Measurements from ENCODE around the gene MAP6D1. TPM values are rescaled to one million over a fixed set of nuclear protein-coding genes. Genes with fewer than 3 reads are reported as not detected.

MAP6D1 gene
- total RNA-seq, 1 experiment from 2014 or later = 7.1 TPM

DNA sequence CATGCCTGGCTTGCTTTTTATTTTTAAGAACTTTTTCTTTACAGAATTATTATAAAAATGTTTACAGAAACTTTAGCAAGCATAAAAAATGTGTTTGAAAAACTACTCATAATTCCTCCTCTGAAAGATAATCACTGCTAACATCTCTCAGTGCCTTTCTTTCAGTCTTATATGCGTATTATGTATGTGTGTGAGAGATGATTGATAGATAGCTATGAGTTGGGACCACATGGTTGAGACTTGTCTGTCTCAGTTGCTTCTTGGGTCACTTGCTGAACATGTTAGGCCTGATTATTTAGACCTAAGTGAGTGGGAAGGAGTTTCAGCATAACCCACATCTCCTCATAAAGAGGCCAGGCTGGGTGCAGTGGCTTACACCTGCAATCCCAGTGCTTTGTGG is 11.1 kb downstream of the MAP6D1 start:
- Histone ChIP-seq H3K56ac (ENCODE audit: insufficient read length, low read depth, low read length) (no peak overlapping the region), H2BK120ac (ENCODE audit: low read depth, low read length, poor library complexity, severe bottlenecking) (no peak overlapping the region), H3T11ph (ENCODE audit: low read length) (no peak overlapping the region), H2BK20ac (ENCODE audit: low read depth, low read length, poor library complexity, severe bottlenecking) (no peak overlapping the region), H3K14ac (ENCODE audit: insufficient read depth, low read length) (no peak overlapping the region), H2AFZ (ENCODE audit: low read length) (no peak overlapping the region), H4K20me1 (ENCODE audit: control insufficient read depth, insufficient read depth, insufficient read length) (no peaks in the 10 kb centered on the region), H3K4me2 (ENCODE audit: insufficient read depth, insufficient read length, low read length) (no peak overlapping the region), H2BK12ac (ENCODE audit: insufficient read length, low read depth, low read length) (no peak overlapping the region), H3K4me1 (ENCODE audit: insufficient read depth, low read length) (no peaks in the 10 kb centered on the region), H3K9me3 (ENCODE audit: control insufficient read depth, low read depth, low read length) (no peaks in the 10 kb centered on the region), H2BK5ac (ENCODE audit: insufficient read length, low read length) (no peak overlapping the region), H4K5ac (ENCODE audit: insufficient read length, low read depth, low read length) (no peak overlapping the region), H3K9ac (ENCODE audit: extremely low read depth, insufficient read length, low read length) (no peak overlapping the region), H3K23ac (ENCODE audit: insufficient read length, low read depth, low read length) (no peak overlapping the region), H3K79me2 (ENCODE audit: insufficient read depth, low read length) (no peaks in the 10 kb centered on the region), H3K4ac (ENCODE audit: low read depth, low read length) (no peak overlapping the region), H2BK15ac (ENCODE audit: low read depth, low read length) (no peak overlapping the region), H3K27ac (ENCODE audit: insufficient read length, low read depth, low read length) (no peak overlapping the region), H3K23me2 (ENCODE audit: insufficient read length, low read depth, low read length, poor library complexity, severe bottlenecking) (no peaks in the 10 kb centered on the region), H3K18ac (ENCODE audit: insufficient read length, low read depth, low read length) (no peak overlapping the region), H3K27me3 (ENCODE audit: insufficient read depth, low read length) (no peaks in the 10 kb centered on the region), H2AK5ac (ENCODE audit: insufficient read length, low read length) (no peak overlapping the region), H3K79me1 (ENCODE audit: insufficient read depth, low read depth, low read length, poor library complexity, severe bottlenecking) (no peaks in the 10 kb centered on the region), H4K8ac (replicated peaks; ENCODE audit: insufficient read length, low read depth, low read length) (no peak overlapping the region), H4K91ac (ENCODE audit: insufficient read length, low read depth, low read length) (no peak overlapping the region)
- H3K27ac Mint-ChIP-seq = no peak overlapping the region; a peak in 1 of 7 replicates
- H3K36me3 Mint-ChIP-seq (ENCODE audit: insufficient read depth in 1 of 3, low read depth in 3 of 3) = peaks cover 11 to 63% (median 50%) of the 10 kb centered on the region in 3 experiments; a peak in 6 of 7 replicates
- DNase-seq = no peak
- no peaks in the 10 kb centered on the region for H3K9me3 Mint-ChIP-seq
- no peaks in the 10 kb centered on the region; the same call in none of the 2 replicates for H3K27me3 Mint-ChIP-seq (ENCODE audit: low read depth)
- 0 out of 4 replicates have a peak, but pooled peaks cover 0 to 1% of the 10 kb centered on the region in 2 experiments for H3K4me1 Mint-ChIP-seq
- WGBS (ENCODE audit: extremely low coverage, insufficient read length, low lambda C conversion rate) = no CpG with 5 or more reads among the region's 1 CpG
- H3K4me3 Mint-ChIP-seq = no peak overlapping the region
- TF ChIP-seq CTCF (conservative IDR thresholded peaks at IDR 0.05) = no peak

Data from H9 (cell line).